Activated T-cell treated with anti-CD3 and anti-CD28 coated beads for 24 hours (primary cell): ENCODE results near the gene COL5A3.
"Not testable (repeated sequence)": the region's sequence is repeated elsewhere in the genome, so short reads cannot be mapped to it uniquely, and the experiment has no call there.

Experiments
- DNase-seq: peaks from one replicate; pipeline ENCODE4 v3.0.0-alpha.2; 2020; ENCODE audit warnings: low read depth

The COL5A3 gene

GRCh38 chr19:9936326-9937000 is 73.8 kb downstream of the COL5A3 start, which contains the start of gene OLFM2:
Gene OLFM2, minus strand, starts transcription at chr19:9936515. Its CDS starts 149 bp downstream, at chr19:9936366.
- DNase-seq = no peak

GRCh38 chr19:9935506-9936325 is 74.6 kb downstream of the COL5A3 start:
- no peak for DNase-seq

GRCh38 chr19:9934132-9934950 is 76.0 kb downstream of the COL5A3 start:
- DNase-seq = peak; percentile 76

- no peak for DNase-seq
These were observed 77.5 kb downstream of the COL5A3 start for GRCh38 chr19:9932835-9933234.

- DNase-seq = no peak
These were observed 78.7 kb downstream of the COL5A3 start for GRCh38 chr19:9931629-9932028.

GRCh38 chr19:9923440-9923839 is 86.9 kb downstream of the COL5A3 start:
- DNase-seq = no peak

- DNase-seq = not testable (repeated sequence)
These were observed 87.4 kb downstream of the COL5A3 start for GRCh38 chr19:9922782-9923379.

GRCh38 chr19:9917321-9917720 is 93.0 kb downstream of the COL5A3 start:
- DNase-seq = no peak

- DNase-seq = no peak
These were observed 93.6 kb downstream of the COL5A3 start for GRCh38 chr19:9916719-9917118.

GRCh38 chr19:9914315-9915207 is 95.7 kb downstream of the COL5A3 start:
- DNase-seq = peak; percentile 70

- no peak for DNase-seq
These were observed 96.3 kb downstream of the COL5A3 start for GRCh38 chr19:9914001-9914314.

- DNase-seq = no peak
These were observed 96.9 kb downstream of the COL5A3 start for GRCh38 chr19:9913237-9914000.

GRCh38 chr19:9912551-9913236 is 97.6 kb downstream of the COL5A3 start:
- no peak for DNase-seq

- DNase-seq = no peak
These were observed 98.6 kb downstream of the COL5A3 start for GRCh38 chr19:9911524-9912185.

- no peak for DNase-seq
These were observed 99.7 kb downstream of the COL5A3 start for GRCh38 chr19:9910625-9911024.
